ENCODE measurements around the gene R3HDM2.

Gene R3HDM2

DNA sequence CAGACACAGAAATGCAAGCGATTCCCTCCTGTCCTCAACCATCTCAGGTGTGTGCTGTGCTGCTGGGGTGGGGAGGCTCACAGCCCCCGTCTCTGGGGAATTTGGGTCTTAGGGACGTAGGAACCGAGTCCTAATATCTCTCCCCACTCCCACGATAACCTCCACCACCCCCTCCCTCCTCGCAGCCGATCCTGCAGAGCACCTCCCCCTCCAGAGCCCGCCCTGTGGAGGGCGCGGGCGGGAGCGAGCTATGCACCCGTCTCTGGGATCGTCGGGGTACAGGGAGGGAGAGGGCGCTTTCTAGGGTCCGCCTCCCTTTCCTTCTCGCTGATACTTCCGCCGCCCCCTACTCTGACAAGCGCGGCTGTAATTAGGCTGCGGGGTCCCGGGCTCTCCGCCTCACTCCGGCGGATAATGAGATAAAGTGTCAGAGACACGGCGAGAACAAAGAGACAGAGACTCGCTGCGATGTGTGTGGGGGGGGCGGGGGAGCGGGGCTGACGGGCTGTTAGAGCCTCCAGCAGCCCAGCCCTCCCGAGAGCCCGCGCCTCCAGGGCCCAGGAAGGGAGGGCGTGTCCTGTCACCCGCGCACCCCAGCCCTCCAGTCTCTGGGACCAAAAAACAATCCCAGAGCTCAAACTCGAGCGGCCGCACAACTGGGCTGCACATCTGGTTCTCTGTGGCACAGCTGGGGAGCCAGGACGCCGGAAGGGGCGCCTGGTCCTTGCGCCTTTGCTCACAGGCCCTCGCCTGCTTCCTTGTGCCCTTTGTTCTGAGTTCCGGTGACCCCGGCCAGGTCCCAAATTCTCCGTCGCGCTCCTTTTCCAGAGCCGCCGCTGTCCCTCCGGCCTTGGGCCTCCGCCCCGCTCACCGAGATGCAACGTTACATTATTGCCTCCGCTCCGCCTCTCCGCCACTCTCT, 192.7 kb downstream of the R3HDM2 start:
- no peak for DNase-seq

DNA sequence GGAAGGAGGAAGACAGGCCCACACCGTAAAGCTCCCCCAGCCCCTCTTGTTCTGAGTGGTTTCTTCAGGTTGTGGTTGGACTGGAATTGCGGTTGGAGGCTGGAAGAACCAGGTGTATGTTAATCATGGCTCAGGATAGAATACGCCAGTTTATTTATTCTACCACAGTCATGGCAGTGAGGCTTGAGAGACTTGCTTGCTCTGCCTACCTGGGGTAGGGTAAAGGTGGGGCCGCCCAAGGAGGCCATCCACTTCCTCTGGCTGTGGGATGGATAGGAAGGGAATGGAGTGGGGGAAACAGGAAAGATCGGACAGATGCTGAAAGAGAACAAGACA, 193.3 kb downstream of the R3HDM2 start:
- DNase-seq: peak; percentile 23

DNA sequence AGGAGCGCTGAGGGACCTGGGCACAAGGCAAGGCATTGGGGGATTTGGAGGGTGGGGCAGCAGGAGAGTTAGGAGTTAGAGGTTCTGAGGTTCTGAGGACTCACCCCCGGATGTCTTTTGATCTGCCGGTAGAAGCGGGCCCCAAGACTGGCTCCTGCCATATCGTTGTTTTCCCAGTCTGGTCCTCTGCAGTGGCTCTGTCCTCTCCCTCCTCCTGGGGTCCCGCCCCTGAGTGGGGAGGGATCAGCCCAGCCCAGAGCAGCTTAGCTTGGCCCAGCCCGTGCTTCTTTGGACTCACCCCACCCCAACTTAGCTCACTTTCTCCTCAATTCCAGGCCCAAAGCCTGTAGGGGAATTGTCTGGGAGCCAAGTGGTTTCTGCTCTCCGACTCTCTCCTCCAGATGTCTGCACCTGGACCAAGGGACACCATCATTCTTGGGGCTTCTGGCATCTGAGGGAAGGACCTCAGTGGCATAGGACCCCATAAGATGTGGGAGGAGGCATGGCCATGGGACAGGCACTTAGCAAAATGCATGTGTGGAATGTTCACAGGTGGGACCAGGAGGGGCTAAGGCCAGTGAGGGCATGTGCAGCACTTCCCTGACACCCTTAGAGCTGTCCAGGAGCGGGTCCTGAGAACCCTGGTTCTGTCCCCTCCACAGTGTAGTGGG, 193.8 kb downstream of the R3HDM2 start:
- no peak for DNase-seq

DNA sequence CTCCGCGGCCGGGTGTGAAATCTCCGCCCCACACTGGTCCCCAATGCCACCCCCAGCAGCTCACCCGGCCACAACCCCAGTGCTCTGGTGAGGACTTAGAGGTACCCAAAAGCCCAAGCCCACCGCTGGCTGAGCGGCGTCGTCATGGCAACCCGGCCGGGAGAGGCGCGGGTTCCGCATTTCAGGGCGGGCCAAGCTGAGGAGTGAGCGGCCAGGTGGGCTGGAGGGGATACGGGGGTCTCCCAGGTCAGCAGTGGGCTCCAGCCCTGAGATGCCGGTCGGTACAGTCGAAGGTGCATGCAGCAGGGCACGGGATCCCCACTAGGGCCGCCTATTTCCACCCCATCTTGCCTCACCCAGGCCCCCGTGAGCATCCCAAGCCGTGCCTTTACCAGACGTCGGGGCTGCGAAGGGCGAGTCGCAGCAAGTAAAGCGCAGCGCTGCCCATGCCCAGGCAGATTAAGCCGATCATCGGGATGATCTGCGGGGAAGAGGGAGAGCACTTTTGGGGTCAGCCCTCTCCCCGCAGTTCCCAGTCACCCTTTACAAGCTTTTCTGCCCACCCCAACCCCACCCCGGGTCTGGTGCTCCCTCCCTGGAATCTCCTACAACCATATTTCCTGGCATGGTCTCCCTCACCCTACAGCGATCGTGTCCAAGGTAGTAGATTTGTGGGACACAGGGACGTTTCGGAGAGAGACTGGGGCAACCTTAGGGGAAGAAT, 194.5 kb downstream of the R3HDM2 start:
- no peak for DNase-seq

DNA sequence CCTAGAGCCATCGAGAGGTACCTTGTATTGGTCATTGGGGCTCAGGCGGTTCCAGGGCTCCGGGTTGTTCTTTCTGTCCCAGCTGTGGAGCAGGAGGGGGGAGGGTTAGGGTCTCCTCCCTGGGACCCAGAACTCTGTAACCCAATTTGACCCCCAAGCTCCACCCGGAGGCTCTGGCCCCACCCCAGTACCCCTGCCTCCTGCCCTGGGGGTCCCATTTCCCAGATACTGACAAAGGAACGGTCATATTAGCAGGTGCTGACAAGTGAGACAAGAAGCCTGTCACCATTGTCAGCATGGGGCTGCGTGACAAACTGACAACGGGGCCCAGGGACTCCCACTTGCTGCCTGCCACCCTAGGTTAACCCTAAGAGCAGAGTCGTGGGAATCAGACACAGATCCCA, 195.1 kb downstream of the R3HDM2 start:
- no peak for DNase-seq

DNA sequence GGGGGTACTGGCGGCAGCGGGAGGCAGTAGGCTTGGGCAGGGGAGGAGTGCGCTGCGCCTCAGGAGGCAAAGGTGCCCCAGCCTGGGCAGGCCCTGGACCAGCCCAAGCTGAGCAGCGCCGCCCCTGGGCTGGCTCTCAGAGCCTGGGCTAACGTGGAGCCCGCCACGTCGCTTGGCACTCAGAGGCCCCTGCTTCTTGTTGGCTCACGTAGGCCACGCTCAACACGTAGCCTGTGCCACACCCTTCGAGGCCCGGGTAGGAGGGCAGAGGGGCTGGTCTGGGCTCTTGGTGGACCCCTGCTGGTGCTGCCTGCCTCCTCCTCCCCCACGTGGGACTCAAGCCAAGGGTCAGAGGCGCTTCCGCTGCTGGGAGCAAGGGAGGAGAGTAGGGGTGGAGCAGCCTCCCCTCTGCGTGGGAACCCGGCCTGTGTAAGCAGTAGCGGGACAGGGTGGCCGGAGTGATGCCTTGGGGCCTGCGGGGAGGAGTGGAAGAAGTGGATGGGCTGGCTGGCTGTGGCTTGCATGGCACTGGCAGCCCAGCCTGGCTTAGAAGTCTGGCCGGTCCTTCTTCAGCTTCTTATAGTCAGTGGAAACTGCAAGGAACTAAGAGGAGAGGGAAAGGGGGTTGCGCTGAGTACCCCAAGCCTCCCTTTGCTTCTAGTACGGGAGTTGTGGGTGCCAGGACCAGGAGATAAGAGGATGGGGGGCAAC, 195.7 kb downstream of the R3HDM2 start:
- DNase-seq: no peak

DNA sequence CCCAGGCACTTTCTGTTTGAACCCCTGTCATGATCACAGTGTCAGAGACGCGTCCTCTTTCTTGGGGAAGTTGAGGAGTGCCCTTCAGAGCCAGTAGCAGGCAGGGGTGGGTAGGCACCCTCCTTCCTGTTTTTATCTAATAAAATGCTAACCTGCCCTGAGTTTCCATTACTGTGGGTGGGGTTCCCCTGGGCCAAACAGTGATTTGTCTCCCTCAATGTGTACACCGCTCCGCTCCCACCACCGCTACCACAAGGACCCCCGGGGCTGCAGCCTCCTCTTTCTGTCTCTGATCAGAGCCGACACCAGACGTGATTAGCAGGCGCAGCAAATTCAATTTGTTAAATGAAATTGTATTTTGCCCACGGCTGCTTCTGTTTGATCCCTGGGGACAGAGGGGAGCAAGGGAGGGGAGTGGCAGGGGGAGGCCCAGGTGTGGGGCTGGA, 196.2 kb downstream of the R3HDM2 start:
- DNase-seq: no peak

DNA sequence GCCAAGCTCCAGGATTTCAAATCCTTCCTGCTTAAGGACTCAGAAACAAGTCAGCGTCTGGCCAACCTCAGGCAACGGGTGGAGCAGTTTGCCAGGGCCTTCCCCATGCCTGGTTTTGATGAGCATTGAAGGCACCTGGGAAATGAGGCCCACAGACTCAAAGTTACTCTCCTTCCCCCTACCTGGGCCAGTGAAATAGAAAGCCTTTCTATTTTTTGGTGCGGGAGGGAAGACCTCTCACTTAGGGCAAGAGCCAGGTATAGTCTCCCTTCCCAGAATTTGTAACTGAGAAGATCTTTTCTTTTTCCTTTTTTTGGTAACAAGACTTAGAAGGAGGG, 196.6 kb downstream of the R3HDM2 start:
- no peak for DNase-seq

DNA sequence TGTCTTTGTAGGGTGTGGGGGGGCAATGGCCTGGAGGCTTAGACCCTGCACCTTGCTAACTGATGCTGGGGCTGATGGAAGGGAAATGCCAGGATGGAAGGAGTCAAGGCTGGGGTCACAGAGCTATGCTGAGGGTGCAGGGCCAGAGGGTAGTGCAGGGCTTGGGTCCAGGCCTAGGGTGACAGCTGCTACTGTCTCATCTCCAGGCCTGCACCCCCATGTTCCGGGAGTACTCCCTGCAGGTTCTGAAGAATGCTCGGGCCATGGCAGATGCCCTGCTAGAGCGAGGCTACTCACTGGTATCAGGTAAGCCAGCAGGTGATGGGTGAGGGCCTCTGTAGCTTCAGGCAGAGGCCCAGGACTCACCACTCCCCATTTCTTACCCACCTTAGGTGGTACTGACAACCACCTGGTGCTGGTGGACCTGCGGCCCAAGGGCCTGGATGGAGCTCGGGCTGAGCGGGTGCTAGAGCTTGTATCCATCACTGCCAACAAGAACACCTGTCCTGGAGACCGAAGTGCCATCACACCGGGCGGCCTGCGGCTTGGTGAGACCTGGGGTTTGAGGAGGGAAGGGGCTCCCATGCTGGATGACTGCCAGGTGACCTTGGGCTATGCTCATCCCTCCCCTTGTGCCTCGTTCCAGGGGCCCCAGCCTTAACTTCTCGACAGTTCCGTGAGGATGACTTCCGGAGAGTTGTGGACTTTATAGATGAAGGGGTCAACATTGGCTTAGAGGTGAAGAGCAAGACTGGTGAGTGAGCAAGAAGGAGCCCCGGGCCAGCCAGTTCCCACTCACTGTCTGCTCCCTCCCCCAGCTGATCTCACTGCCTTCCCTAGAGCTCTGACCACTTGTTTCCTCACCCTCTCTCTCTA, 197.2 kb downstream of the R3HDM2 start:
- DNase-seq: no peak

DNA sequence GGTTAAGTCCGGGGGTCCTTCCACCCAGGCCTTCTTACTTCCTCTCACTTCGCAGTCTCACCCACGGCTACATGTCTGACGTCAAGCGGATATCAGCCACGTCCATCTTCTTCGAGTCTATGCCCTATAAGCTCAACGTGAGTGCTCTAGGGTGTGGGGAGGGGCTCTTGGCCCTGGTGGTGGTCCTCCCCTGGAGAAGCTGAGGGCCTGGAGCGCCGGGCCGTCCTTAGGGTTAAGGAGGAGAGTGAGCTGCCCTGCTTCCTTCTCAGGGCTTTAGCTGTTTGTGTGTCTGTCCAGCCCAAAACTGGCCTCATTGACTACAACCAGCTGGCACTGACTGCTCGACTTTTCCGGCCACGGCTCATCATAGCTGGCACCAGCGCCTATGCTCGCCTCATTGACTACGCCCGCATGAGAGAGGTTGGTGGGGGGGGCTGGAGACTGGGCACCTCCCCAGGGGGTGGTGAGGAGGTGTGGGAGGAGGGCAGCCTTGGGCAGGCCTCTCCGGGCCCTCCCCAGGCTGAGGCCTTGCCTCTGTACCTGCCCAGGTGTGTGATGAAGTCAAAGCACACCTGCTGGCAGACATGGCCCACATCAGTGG, 198.6 kb downstream of the R3HDM2 start:
- no peak for DNase-seq

DNA sequence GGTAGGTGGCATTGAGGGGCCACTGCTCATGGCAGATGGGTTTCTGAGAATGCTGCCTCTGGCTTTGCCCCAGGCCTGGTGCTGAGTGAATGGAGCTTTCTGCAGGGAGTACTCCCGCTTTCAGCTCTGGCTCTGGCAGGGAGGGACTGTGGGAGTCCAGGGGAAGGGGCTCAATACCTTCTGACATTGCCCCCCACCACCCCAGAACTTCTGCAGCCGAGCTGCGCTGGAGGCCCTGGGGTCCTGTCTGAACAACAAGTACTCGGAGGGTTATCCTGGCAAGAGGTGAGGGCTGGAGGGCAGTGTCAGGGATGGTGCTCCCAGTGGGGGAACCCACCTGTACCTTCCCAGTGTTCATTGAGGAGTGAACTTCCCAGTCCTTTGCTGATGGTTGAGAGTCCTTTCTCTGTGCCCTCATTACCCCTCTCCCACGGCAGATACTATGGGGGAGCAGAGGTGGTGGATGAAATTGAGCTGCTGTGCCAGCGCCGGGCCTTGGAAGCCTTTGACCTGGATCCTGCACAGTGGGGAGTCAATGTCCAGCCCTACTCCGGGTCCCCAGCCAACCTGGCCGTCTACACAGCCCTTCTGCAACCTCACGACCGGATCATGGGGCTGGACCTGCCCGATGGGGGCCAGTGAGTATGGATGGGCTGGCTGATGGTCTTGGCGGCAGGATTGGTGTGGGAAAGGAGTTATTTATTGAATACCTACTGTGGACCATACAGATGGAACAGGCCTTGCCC, 199.4 kb downstream of the R3HDM2 start:
- no peak for DNase-seq

DNA sequence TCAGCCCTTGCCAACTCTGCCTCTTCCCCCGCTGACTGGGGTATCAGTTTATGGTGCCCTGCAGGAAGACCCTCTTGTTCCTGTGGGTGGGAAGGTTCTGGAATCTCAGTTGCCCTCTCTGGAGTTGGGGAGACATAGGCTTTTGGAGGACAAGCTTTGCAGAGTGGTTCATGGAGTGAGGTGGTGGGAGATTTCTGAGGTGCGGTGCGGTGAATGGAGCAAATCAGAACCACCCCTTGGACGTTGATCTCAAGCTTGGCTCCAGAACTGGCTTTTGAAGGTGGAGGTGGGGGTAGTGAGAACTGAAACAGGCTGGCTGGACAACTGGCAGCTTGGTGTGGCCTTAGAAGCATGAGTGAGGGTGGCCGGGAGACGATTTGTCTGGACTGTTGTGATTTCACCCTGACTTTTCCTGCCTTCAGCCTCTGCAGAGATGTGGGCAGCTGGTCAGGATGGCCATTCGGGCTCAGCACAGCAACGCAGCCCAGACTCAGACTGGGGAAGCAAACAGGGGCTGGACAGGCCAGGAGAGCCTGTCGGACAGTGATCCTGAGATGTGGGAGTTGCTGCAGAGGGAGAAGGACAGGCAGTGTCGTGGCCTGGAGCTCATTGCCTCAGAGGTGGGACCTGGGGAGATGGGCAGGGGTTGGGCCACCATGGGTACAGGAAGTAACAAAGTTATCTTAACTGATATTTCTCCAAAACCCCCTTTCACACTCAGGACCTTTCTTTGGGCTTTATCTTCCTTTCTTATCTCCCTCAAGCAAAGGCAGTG, 200.3 kb downstream of the R3HDM2 start:
- DNase-seq: no peak

DNA sequence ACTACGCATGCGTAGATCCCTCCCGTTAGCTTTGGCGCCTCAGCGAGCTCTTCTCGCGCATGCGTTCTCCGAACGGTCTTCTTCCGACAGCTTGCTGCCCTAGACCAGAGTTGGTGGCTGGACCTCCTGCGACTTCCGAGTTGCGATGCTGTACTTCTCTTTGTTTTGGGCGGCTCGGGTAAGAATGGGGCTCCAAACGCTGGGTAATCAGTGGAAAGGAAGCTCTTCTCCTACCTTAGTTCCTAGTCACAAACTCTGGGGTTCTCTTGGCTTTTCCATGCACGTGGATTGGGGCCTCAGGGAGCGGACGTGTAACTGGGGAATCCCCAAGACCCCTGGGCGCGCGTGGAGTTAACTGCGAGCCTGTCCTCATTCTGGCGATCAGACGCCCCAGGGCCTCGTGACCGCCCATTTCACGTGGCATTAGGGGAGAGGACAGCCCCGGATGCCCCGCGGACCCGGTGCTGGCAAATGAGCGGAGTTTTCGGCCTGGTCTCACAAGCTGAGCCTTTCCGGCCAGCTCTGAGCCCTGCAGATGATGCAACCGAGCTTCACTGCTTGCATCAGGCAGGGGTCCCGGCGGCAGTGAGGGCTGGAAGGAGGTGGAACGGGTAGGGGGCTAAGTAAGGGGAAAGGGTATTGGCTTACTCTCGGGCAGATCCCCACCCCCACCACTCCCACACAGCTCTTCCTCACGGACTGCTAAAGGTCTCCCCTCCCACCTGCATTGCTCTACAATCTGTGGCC, 201.0 kb downstream of the R3HDM2 start, which contains the start of gene SHMT2:
Gene SHMT2, plus strand, starts transcription at position 78 of the 747 bp plus-strand sequence. Its CDS starts 68 bp downstream, at position 146.
- peak; percentile 93 for DNase-seq

DNA sequence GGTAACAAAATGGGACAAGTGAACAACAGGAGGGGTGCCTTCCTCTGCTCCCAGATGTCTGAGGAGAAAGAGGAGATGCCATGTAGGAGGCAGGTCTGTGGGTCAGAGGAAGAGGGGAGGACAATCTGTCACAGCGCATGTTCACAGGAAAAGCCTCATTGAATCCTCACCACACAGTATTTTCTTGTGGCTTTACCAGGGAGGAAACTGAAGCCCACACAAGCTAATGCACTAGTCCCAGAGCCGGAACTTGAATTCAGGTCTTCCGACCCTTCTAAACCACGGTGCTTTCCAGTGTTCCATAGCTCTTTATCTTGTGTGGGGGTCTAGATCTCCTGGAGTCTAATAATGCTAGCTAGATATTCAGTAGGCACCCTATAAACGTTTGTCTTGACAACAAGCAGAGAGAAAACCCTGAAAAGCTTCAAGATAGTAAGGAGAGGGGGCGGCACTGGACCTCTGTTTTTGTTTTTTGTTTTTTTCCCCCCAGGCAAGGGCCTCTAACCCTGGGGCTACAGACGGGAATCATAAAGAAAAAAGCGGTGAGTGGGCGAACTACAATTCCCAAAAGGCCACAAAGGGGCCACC, 201.7 kb downstream of the R3HDM2 start:
- DNase-seq: no peak

DNA sequence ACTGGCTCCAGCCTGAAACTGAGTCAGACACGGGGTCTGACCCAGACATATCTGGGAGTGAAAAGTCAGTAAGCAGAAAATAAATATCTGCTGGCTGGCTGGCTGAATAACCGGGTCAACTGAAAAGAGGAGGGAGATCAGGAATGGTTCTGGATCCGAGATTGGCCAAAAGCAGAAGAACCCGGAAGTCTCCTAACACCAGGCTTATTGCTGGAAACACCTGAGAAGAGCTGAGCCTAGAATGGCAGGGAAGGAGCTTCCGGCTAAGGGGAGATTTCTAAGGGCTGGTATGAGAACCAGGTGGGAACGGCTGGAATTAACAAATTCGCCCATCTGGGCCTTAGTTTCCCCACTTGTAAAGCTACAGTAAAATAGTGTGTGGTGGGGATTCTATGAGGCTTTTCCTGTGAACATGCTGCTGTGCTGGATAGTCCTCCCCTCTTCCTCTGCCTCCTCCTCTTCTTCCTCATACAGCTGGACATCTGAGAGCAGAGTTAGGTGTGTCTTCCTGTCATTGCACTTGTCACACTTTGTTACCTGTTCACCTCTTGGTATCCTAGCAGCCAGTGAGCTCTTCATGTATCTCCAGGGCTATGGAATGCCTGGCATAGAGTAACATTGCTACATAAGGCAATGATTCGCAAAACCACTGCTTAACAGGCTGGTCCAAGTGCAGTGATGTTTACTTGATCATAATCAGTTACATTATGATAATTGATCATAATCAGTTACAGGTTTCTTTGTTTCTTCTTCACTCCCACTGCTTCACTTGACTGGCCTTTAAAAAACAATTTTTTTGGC, 203.3 kb downstream of the R3HDM2 start:
- peak; percentile 57 for DNase-seq

DNA sequence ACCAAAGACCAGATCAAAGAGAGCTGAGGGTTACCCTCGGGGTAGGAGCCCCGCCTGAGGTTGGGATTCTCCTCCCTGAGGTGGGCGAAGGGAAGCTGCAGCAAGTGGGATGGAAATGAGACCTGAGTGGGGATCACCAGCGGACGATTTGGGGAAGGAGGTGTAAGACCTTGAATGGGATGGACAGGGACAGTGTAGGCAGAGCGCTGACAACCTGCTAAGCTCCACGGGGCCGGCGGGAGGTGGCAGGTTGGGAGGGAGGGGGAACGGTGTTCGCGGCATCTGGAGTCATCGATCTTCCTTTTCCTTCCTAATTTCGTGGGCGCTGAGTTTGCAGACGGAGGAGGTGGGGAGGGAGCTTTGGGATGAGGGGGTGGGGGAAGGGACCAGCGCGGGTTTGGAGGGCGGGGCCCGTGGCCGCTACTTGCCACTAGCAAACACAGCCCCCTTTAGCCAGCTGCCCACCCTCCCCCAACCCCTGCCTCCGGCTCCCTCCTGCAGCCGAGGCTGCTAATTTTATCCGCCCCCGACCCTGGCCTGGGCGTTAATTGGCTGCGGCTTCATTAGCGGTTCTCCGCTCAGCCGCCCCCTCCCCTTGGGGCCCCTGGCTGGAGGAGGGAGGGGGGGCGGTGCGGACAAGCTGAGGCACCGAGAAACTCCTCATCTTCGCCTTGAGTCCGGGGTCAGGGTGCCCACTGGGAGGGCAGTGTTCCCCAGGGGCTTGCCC, 204.1 kb downstream of the R3HDM2 start:
- no peak for DNase-seq

DNA sequence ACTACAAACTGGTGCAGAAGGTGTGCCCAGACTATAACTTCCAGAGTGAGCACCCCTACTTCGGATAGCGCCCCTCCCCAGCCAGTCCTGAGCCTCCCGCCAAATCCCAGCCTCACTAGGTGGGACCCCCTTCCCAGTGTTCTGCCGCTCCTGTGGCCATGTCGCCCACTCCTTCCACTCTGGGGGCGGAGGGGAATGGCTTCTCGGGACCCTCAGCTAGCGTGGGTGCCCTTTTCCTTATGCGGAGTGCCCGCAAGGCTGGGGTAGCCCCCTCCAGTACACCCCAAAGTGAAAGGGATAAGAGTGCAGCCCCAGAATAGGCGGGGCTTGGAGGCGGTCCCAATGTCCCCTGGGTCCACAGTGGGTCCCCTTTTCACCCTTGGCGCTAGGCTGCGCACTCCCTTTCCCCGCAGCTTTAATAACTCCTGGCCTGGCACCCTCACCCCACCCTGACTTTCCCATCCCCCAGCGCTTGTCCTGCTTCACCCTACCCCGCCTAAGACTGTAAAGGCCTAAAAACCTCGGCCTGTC, 205.1 kb downstream of the R3HDM2 start:
- no peak for DNase-seq

All from NCI-H2029 treated with DMSO at 0.1 percent for 48 hours (cell line).